WI38 (cell line): ENCODE measurements around the gene ZBTB8OS.
"Not testable (repeated sequence)": the region's sequence is repeated elsewhere in the genome, so short reads cannot be mapped to it uniquely, and the experiment has no call there.

Experiments
- H3K4me3 ChIP-seq: 2 replicates; pipeline ENCODE4 v1.5.1; 2011; ENCODE audit warnings: low read depth, mild to moderate bottlenecking, control low read depth, low read length
- CTCF ChIP-seq: IDR thresholded peaks from 2 replicates; pipeline ENCODE4 v1.5.1; 2012; ENCODE audit warnings: low read depth, mild to moderate bottlenecking, control low read depth, low read length

Gene ZBTB8OS

GRCh38 chr1:32684167-32684811 lies 33.9 kb upstream of the ZBTB8OS start:
- TF ChIP-seq CTCF, result no peak
- no peak overlapping the region for H3K4me3 ChIP-seq

GRCh38 chr1:32683397-32683796 lies 33.0 kb upstream of the ZBTB8OS start:
- no peak overlapping the region for H3K4me3 ChIP-seq
- no peak for TF ChIP-seq CTCF

GRCh38 chr1:32681999-32682398 lies 31.6 kb upstream of the ZBTB8OS start:
- no peak for TF ChIP-seq CTCF
- no peak overlapping the region for H3K4me3 ChIP-seq

GRCh38 chr1:32681509-32681908 lies 31.2 kb upstream of the ZBTB8OS start:
- H3K4me3 ChIP-seq, result no peak overlapping the region
- TF ChIP-seq CTCF, result no peak

- H3K4me3 ChIP-seq, result no peak overlapping the region
- no peak for TF ChIP-seq CTCF
Measured at GRCh38 chr1:32680642-32681041, 30.3 kb upstream of the ZBTB8OS start.

GRCh38 chr1:32679993-32680392 lies 29.6 kb upstream of the ZBTB8OS start:
- H3K4me3 ChIP-seq, result not testable (repeated sequence)

GRCh38 chr1:32676945-32677344 lies 26.6 kb upstream of the ZBTB8OS start:
- H3K4me3 ChIP-seq, result no peak overlapping the region
- TF ChIP-seq CTCF, result no peak

GRCh38 chr1:32668716-32669115 lies 18.4 kb upstream of the ZBTB8OS start:
- H3K4me3 ChIP-seq, result not testable (repeated sequence)
